T-helper 17 cell (primary cell): Measurements from ENCODE around the gene MYL11. TPM values are rescaled to one million over a fixed set of nuclear protein-coding genes. Genes with fewer than 3 reads are reported as not detected.
"Not testable (repeated sequence)": the region's sequence is repeated elsewhere in the genome, so short reads cannot be mapped to it uniquely, and the experiment has no call there.

ENCODE experiments used
- ATAC-seq: fragments of 150-1000 bp; cut with Tn5 transposase; 2 replicates; pipeline ENCODE4 v1.10.0; 2021; ENCODE audit warnings: mild to moderate bottlenecking, moderate library complexity
- DNase-seq, 3 donors: peaks; one replicate each; pipeline versions ENCODE4 v3.0.0 to v3.0.0-alpha.2; 2020 to 2021
- H3K9me3 ChIP-seq: one replicate; pipeline ENCODE4 v1.7.0; 2013; ENCODE audit warnings: low read length, mild to moderate bottlenecking; ENCODE audit not compliant: control insufficient read depth, poor library complexity, severe bottlenecking
- H3K27ac Mint-ChIP-seq: one replicate; pipeline ENCODE4 v1.8.0; 2022; ENCODE audit warnings: mild to moderate bottlenecking, moderate library complexity, mixed read lengths
- H3K27me3 Mint-ChIP-seq: one replicate; pipeline ENCODE4 v1.8.0; 2022; ENCODE audit warnings: mixed read lengths
- H3K36me3 Mint-ChIP-seq: one replicate; pipeline ENCODE4 v1.8.0; 2022; ENCODE audit warnings: low read depth, mixed read lengths
- H3K4me1 Mint-ChIP-seq: one replicate; pipeline ENCODE4 v1.8.0; 2022; ENCODE audit warnings: mild to moderate bottlenecking, mixed read lengths
- H3K4me3 Mint-ChIP-seq: one replicate; pipeline ENCODE4 v1.8.0; 2022; ENCODE audit warnings: mild to moderate bottlenecking, moderate library complexity, mixed read lengths
- total RNA-seq, 4 donors: library from RNA in 2 of 4; stranded (reverse) in 2 of 4; gene quantifications; one replicate each; pipeline ENCODE4 v1.2.3 and lab custom pipeline; 2022 to 2026

The MYL11 gene, protein sequence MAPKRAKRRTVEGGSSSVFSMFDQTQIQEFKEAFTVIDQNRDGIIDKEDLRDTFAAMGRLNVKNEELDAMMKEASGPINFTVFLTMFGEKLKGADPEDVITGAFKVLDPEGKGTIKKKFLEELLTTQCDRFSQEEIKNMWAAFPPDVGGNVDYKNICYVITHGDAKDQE
- 1 to 10 TPM in 1 of 2 donors, not detected in 1; 1.8 TPM for total RNA-seq
- 0.30 to 0.81 reads per million in 2 donors for total RNA-seq (lab: John Stamatoyannopoulos, UW)

DNA sequence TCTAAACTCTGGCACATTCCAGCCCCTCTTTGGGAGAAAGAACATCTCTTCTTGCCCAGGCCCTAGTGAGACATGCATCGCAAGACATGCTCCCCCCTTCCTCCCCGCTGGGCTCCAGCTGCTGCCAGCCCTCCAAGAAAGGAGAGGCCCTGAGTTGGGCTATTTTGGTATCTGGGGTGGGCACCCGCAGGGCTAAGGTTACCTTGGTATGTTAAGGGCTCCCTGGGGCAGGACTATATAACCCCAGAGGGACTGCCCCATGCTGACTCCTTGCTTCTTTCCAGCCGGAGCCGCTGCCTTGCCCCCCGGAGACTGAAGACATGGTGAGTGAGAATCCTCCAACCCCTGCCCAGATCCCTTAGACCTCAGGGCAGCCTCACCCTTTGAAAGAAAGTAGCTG, at the start of gene MYL11:
Gene MYL11, plus strand, starts transcription at position 265 of the 400 bp plus-strand sequence. Its CDS starts 56 bp downstream, at position 321.
- Mint-ChIP-seq H3K27ac (peak within 1 kb of the TSS; percentile 99), H3K36me3 (peaks cover 2% of the 10 kb centered on the region), H3K27me3 (no peaks in the 10 kb centered on the region), H3K4me3 (no peak within 1 kb of the TSS), H3K4me1 (peaks cover 41% of the 10 kb centered on the region)
- ATAC-seq (no peak), DNase-seq (no peak)
- no peaks in the 10 kb centered on the region for H3K9me3 ChIP-seq

DNA sequence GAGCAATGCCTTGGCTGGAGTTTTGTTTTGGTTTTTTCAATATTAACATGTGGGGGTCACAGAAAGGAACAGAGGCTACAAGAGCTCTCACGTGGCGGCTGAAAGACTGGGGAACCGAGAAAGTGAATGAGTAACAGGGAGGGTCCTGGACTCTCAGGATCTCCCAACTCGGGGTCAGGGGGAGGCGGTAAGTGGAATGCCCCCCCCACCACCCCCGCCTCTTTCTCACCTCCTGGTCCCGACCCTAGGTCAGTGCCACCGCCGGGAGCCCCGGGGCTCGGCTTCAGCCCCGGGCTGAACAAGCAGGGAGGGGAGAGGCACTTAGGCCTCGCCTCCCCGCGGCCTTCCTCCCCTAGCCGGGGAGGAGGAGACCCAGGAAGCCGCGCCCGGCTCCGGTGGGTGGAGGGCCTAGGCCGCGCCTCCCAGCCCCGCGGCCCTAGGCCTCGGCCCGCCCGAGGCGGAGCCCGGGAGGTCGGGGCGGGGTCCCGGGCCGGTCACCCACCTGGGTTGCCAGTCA, 40.1 kb upstream of the MYL11 start:
- H3K36me3 Mint-ChIP-seq, H3K27me3 Mint-ChIP-seq, H3K9me3 ChIP-seq: not testable (repeated sequence)
- Mint-ChIP-seq H3K27ac (peak overlapping the region; percentile 59), H3K4me1 (peaks cover 15% of the 10 kb centered on the region), H3K4me3 (peak overlapping the region; percentile 93)
- ATAC-seq = peak; percentile 90
- peak; percentile 79 to 82 (median 81) for DNase-seq

DNA sequence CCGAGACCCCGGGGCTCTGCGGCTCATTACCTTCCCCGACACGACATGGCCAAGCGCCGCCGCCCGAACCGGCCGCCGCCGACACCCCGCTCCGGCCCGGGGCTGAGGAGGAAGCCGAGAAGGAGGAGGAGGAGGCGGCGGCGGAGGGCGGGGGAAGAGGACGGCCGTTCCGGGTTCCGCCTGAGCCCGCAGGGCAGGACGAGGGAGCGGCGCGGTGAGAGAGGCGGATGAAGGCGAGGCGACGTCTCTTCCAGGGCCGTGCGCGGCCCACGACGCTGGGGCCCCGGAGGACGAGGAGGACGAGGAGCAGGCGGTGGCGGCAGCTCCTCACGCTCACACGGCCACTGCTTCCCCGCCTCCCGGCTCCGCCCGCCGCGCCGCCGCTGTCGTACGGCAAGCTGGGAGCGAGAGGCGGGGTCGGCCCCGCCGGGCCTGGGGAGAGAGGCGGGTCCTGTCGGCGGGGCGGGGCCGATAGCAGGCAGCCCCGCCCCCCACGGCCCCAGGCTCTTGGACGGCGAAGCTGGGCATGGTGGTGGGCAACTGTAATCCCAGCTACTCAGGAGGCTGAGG, 39.5 kb upstream of the MYL11 start:
- Mint-ChIP-seq H3K4me1 (peaks cover 17% of the 10 kb centered on the region), H3K4me3 (peak overlapping the region; percentile 93), H3K27ac (peak overlapping the region; percentile 82)
- not testable (repeated sequence) for H3K36me3 Mint-ChIP-seq, H3K9me3 ChIP-seq, H3K27me3 Mint-ChIP-seq
- DNase-seq (peak; percentile 64 to 79 (median 79)), ATAC-seq (peak; percentile 78)

DNA sequence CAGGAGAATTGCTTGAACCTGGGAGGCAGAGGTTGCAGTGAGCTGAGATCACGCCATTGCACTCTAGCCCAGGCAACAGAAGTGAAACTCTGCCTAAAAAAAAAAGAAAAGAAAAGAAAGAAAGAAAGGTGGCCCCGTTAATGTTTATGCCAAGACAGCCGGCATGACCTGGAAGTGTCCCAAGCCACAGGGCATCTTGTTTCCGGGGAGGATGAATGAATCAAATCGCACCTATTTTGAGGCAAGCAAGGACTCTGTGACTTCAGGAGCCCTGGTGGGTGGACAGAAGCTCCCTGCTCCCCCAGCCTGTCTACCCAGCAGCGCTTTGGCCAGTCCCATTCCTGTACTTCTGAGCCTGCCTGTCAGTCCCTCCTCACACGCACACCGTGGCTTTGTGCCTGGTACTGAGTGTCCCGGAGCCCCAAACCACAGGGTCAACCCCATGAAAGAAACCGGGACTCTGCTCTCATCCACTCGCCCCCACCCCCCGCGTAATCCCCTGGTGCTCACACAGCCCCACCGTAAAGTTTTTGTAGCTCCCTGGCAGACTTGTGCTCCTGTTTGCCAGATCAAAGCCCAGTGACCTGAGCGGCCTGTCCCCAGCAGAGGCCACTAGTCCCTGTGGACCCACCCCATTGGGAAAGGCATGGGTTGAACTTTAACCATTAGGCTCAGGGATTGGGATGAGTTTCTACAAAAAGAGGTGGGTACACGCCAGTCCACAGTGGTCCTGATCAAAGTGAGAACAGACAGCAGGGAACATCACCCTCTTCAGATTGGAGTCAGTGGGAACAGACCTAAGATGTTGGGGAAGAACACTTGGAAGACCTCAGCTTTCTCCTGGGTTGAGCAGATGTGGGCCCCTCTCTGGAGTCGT, 38.8 kb upstream of the MYL11 start:
- H3K9me3 ChIP-seq = no peaks in the 10 kb centered on the region
- Mint-ChIP-seq H3K4me3 (peak overlapping the region; percentile 93), H3K4me1 (peaks cover 15% of the 10 kb centered on the region), H3K27ac (peak overlapping the region; percentile 82), H3K36me3 (no peaks in the 10 kb centered on the region), H3K27me3 (no peaks in the 10 kb centered on the region)
- ATAC-seq (no peak), DNase-seq (no peak)

DNA sequence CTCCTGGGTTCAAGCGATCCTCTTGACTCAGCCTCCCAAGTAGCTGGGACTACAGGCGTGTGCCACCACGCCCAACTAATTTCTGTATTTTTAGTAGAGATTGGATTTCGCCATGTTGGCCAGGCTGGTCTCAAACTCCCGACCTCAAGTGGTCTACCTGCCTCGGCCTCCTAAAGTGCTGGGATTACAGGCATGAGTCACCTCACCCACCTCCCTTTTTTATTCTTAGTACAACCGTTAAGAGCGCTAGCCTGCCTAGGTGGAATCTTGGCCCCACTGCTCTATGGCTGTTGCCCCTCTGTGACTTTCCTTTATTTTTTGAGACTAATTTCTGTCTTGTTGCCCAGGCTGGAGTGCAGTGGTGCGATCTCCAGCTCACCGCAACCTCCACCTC, 36.6 kb upstream of the MYL11 start:
- H3K36me3 Mint-ChIP-seq, DNase-seq, H3K27ac Mint-ChIP-seq, H3K9me3 ChIP-seq, ATAC-seq, H3K27me3 Mint-ChIP-seq, H3K4me3 Mint-ChIP-seq: not testable (repeated sequence)
- peaks cover 12% of the 10 kb centered on the region for H3K4me1 Mint-ChIP-seq

DNA sequence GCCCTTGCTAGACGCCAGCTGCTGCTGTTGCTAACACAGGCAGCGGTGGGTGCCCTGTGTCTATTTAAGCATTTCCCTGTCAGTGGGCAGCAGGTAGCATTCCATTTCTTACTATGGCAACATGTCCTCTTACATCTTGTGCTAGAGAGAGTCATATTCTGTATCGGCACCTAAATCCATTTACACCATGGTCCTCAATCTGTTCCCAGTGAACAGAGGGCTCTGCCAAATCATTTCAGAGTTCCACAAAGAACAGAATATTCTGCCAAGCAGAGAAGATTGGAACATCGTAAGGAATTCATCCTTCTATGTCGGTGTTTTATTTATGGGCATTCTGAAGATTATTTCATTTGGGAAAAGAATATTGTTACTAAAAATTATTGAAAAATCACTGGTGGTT, 35.9 kb upstream of the MYL11 start:
- H3K4me3 Mint-ChIP-seq, H3K9me3 ChIP-seq, ATAC-seq, H3K27me3 Mint-ChIP-seq, DNase-seq, H3K36me3 Mint-ChIP-seq, H3K27ac Mint-ChIP-seq: not testable (repeated sequence)
- H3K4me1 Mint-ChIP-seq = peaks cover 12% of the 10 kb centered on the region

DNA sequence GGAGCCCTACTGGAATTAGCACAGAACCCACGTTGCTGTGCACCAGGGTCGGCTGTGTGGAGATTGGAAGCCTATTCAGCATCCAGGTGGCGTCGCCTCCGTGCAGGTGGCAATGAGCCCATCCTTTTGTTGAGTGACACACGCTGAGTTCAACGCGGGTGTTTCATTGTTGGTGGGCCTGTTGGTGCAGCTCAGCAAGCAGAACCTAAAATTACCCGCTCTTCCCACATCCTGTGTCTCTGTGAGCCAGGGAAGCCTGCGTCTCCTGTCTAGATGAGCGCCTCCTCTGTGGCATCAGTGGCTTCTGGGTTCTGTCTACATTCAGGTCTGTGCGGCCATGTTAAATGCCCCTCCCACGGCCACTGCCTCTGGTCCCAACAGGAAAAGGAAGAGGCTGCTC, 34.0 kb upstream of the MYL11 start:
- Mint-ChIP-seq H3K4me3 (no peak overlapping the region), H3K4me1 (peaks cover 7% of the 10 kb centered on the region), H3K27ac (no peak overlapping the region), H3K36me3 (no peaks in the 10 kb centered on the region), H3K27me3 (no peaks in the 10 kb centered on the region)
- H3K9me3 ChIP-seq = no peaks in the 10 kb centered on the region
- ATAC-seq (no peak), DNase-seq (no peak)

DNA sequence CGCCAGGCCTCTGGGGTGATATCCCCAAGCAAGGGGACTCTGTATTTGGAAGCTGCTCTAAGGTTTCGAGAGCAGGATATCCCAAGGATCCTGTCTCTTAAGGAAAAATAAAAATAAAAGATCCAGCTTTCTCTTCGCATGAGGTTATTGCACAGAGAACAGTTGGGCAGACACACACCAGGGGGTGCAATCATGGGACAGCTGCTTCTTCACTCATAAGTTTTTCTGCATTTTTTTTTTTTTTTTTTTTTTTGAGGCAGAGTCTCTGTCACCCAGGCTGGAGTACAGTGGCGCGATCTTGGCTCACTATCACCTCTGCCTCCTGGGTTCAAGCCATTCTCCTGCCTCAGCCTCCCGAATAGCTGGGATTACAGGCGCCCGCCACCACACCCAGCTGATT, 32.6 kb upstream of the MYL11 start:
- not testable (repeated sequence) for H3K27ac Mint-ChIP-seq

DNA sequence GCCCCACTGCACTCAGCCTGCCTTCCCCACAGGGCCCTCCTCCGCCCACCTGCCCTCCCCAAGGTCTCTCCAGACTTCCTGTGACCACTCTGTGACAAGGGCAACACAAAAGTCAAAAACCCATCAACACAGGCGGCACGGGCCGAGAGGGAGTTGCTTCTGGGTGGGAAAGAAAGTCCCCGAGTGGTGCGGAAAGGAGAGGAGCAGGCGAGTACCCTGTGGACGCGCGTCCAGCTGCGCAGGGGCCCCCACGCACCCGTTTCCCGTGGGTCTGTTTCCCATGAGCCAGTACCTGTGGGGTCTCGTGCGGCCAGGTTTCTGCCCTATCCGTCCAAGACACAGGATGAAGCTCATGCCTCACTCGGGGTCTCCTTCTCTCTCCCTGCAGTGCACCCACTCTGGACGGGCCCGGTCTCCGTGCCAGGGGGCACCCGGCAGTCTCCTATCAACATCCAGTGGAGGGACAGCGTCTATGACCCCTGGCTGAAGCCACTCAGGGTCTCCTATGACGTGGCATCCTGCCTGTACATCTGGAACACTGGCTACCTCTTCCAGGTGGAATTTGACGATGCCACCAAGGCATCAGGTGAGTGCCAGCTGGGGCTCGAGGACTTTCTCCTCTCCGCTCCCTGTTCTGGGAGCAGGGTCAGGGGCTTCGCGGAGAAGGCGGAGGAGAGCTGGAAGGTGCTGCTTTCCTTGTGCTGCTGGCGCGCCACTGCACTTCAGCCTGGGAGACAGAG, 31.7 kb upstream of the MYL11 start:
- no peaks in the 10 kb centered on the region for H3K9me3 ChIP-seq
- Mint-ChIP-seq H3K36me3 (no peaks in the 10 kb centered on the region), H3K4me1 (peaks cover 2% of the 10 kb centered on the region), H3K27ac (no peak overlapping the region), H3K27me3 (no peaks in the 10 kb centered on the region), H3K4me3 (no peak overlapping the region)
- ATAC-seq (no peak), DNase-seq (no peak)

More for the DNA sequence above, 32.6 kb upstream of the MYL11 start:
- not testable (repeated sequence) for H3K4me1 Mint-ChIP-seq, H3K27me3 Mint-ChIP-seq, H3K36me3 Mint-ChIP-seq, H3K9me3 ChIP-seq, DNase-seq, H3K4me3 Mint-ChIP-seq, ATAC-seq

DNA sequence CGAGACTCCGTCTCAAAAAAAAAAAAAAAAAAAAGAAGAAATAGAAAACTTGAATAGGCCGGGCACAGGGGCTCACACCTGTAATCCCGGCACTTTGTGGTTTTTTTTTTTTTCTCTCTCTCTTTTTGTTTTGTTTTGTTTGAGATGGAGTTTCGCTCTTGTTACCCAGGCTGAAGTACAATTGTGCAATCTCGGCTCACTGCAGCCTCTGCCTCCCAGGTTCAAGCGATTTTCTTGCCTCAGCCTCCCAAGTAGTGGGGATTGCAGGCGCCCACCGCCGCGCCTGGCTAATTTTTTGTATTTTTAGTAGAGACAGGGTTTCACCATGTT, 31.1 kb upstream of the MYL11 start:
- H3K4me1 Mint-ChIP-seq, H3K27ac Mint-ChIP-seq, H3K27me3 Mint-ChIP-seq, DNase-seq, ATAC-seq, H3K36me3 Mint-ChIP-seq, H3K9me3 ChIP-seq, H3K4me3 Mint-ChIP-seq: not testable (repeated sequence)

DNA sequence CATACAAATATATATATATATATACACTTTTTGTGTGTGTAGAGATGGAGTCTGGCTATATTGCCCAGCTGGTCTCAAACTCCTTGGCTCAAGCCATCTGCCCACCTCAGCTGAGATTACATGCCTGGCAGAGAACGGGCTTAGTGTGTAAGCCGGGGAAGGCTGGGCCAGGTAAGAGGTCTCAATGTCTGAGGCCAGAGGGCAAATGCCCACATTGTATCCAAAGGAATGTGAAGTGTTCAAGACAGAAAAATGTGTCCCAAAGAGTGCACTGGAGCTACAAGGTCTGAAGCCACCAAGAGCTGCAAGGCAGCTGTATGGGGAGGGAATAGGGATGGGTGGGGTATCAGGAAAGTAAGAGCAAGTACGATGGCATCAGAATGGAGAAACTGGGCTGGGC, 28.3 kb upstream of the MYL11 start:
- Mint-ChIP-seq H3K27ac (no peak overlapping the region), H3K4me3 (no peak overlapping the region), H3K27me3 (no peaks in the 10 kb centered on the region), H3K4me1 (peaks cover 3% of the 10 kb centered on the region), H3K36me3 (no peaks in the 10 kb centered on the region)
- ATAC-seq (no peak), DNase-seq (no peak)
- H3K9me3 ChIP-seq = no peaks in the 10 kb centered on the region

DNA sequence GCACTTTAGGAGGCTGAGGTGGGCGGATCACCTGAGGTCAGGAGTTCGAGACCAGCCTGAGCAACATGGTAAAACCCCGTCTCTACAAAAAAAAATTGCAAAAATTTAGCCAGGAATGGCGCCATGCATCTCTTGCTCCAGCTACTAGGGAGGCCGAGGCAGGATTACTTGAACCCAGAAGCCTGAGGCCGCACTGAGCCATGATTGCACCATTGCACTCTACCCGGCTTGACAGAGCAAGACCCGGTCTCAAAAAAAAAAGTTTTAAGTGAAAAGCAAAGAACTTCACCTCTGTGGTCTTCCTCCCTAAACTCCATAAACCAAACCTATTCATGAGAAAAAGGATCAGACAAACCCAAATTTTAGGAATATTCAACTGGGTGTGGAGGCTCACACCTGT, 26.5 kb upstream of the MYL11 start:
- no peak for ATAC-seq
- H3K4me3 Mint-ChIP-seq = no peak overlapping the region
- H3K27me3 Mint-ChIP-seq = no peaks in the 10 kb centered on the region
- no peak overlapping the region for H3K27ac Mint-ChIP-seq
- H3K36me3 Mint-ChIP-seq = no peaks in the 10 kb centered on the region
- H3K9me3 ChIP-seq = no peaks in the 10 kb centered on the region
- peaks cover 5% of the 10 kb centered on the region for H3K4me1 Mint-ChIP-seq
- DNase-seq = no peak

DNA sequence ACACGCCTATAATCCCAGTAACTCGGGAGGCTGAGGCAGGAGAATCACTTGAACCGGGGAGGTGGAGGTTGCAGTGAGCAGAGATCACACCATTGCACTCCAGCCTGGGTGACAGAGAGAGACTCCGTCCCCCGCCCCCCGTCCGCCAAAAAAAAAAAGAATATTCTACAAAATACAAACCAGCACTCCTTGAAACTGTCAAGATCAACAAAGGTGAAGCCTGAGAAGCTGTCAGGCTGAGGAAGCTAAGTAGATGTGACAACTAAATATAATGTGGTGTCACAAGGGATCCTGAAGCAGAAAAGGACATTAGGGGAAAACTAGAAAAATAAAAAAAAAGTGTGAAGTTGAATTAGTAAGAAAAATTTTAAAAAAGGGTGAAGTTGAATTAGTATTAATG, 25.7 kb upstream of the MYL11 start:
- Mint-ChIP-seq H3K4me1 (peaks cover 7% of the 10 kb centered on the region), H3K27me3 (no peaks in the 10 kb centered on the region), H3K27ac (peak overlapping the region; percentile 84), H3K4me3 (no peak overlapping the region), H3K36me3 (no peaks in the 10 kb centered on the region)
- H3K9me3 ChIP-seq = no peaks in the 10 kb centered on the region
- no peak for DNase-seq
- ATAC-seq = no peak
